ENCODE results near the gene JADE2. TPM values are rescaled to one million over a fixed set of nuclear protein-coding genes. Genes with fewer than 3 reads are reported as not detected.

Gene JADE2
- total and polyA plus RNA-seq, 4 donors: 3.9 to 11.4 (median 5.5) TPM

- Histone ChIP-seq H3K27ac (ENCODE audit: low read depth in 1 of 2, low read length in 2 of 2) (peak overlapping the region in 1 of 2 donors; percentile 98), H3K36me3 (ENCODE audit: control insufficient read depth in 4 of 4, insufficient read depth in 3 of 4, low read depth in 1 of 4, low read length in 3 of 4) (no peaks in the 10 kb centered on the region), H3K4me3 (ENCODE audit: low read depth in 1 of 3, low read length in 3 of 3) (no peak overlapping the region), H3K9ac (ENCODE audit: low read depth in 1 of 2, low read length in 2 of 2) (no peak overlapping the region), H3K9me3 (ENCODE audit: control insufficient read depth in 4 of 4, low read length in 3 of 4) (no peaks in the 10 kb centered on the region), H3K27me3 (ENCODE audit: control insufficient read depth in 4 of 4, insufficient read depth in 4 of 4, low read length in 3 of 4) (no peaks in the 10 kb centered on the region), H3K4me1 (ENCODE audit: control insufficient read depth in 4 of 4, insufficient read depth in 4 of 4, low read length in 3 of 4) (peaks cover 13 to 44% (median 31%) of the 10 kb centered on the region in 4 donors)
- WGBS: 59% methylated on average over 4 of the region's 4 CpGs
- TF ChIP-seq YY1 (IDR thresholded peaks at IDR 0.05) (no peak), RAD21 (IDR thresholded peaks at IDR 0.05) (no peak), FOXA2 (IDR thresholded peaks at IDR 0.05) (no peak), SP1 (IDR thresholded peaks at IDR 0.05) (no peak), HNF4G (IDR thresholded peaks at IDR 0.05) (no peak), NR2F2 (IDR thresholded peaks at IDR 0.05) (no peak), MAX (IDR thresholded peaks at IDR 0.05) (no peak), GABPA (IDR thresholded peaks at IDR 0.05 in 1 of 2, conservative IDR thresholded peaks at IDR 0.05 in 1 of 2) (no peak), ZBTB33 (IDR thresholded peaks at IDR 0.05) (no peak), ATF3 (IDR thresholded peaks at IDR 0.05) (no peak), FOXA1 (IDR thresholded peaks at IDR 0.05) (no peak), CTCF (IDR thresholded peaks at IDR 0.05; ENCODE audit: low read depth, low read length, missing input control) (no peak), EGR1 (IDR thresholded peaks at IDR 0.05; ENCODE audit: low read depth in 2 of 2) (no peak), HNF4A (conservative IDR thresholded peaks at IDR 0.05) (no peak), TAF1 (conservative IDR thresholded peaks at IDR 0.05) (no peak), RXRA (IDR thresholded peaks at IDR 0.05) (no peak), JUND (IDR thresholded peaks at IDR 0.05) (no peak), REST (IDR thresholded peaks at IDR 0.05) (no peak)
- DNase-seq (ENCODE audit: low spot score): no peak
These were observed 3.1 kb downstream of the JADE2 start for GRCh38 chr5:134528556-134528955.

All from liver (tissue), 9 donors.